HepG2 (cell line): ENCODE data around the gene MLYCD. TPM values are rescaled to one million over a fixed set of nuclear protein-coding genes. Genes with fewer than 3 reads are reported as not detected.

Experiments
- BRF2 ChIP-seq: sonication (generic); formaldehyde crosslinking; IDR thresholded peaks from 2 replicates; pipeline ENCODE4 v1.8.1; 2022; ENCODE audit warnings: mild to moderate bottlenecking, missing genetic modification reagents
- GLMP ChIP-seq: sonication (generic); formaldehyde crosslinking; IDR thresholded peaks from 2 replicates; pipeline ENCODE4 v1.9.0; 2021; ENCODE audit warnings: missing genetic modification reagents, mild to moderate bottlenecking, borderline replicate concordance
- GRHL1 ChIP-seq: sonication (generic); formaldehyde crosslinking; conservative IDR thresholded peaks from 2 replicates; pipeline ENCODE4 v1.8.0; 2022; ENCODE audit warnings: missing genetic modification reagents
- IRF1 ChIP-seq: sonication (generic); formaldehyde crosslinking; IDR thresholded peaks from 2 replicates; pipeline ENCODE4 v1.4.0; 2020; ENCODE audit warnings: low read depth, mild to moderate bottlenecking, missing genetic modification reagents
- KDM6A ChIP-seq: IDR thresholded peaks from 2 replicates; pipeline ENCODE4 v1.6.1; 2016; ENCODE audit warnings: low read depth
- KIAA2018 ChIP-seq: sonication (generic); formaldehyde crosslinking; IDR thresholded peaks from 2 replicates; pipeline ENCODE4 v1.5.0; 2020; ENCODE audit warnings: mild to moderate bottlenecking, missing genetic modification reagents, borderline replicate concordance
- SKI ChIP-seq: fragments of 450-650 bp; IDR thresholded peaks from one replicate; pipeline ENCODE4 v1.6.1; 2018; ENCODE audit warnings: mild to moderate bottlenecking; ENCODE audit not compliant: partially characterized antibody
- ZBTB49 ChIP-seq: sonication (generic); formaldehyde crosslinking; IDR thresholded peaks from 2 replicates; pipeline ENCODE4 v1.4.0; 2020; ENCODE audit warnings: missing genetic modification reagents, borderline replicate concordance
- ZBTB7B ChIP-seq: sonication (generic); formaldehyde crosslinking; IDR thresholded peaks from 2 replicates; pipeline ENCODE4 v1.4.0; 2020; ENCODE audit warnings: missing genetic modification reagents
- ZNF253 ChIP-seq: sonication (generic); formaldehyde crosslinking; IDR thresholded peaks from 2 replicates; pipeline ENCODE4 v1.8.0; 2022; ENCODE audit warnings: mild to moderate bottlenecking, missing genetic modification reagents, borderline replicate concordance
- ZNF746 ChIP-seq: sonication (generic); formaldehyde crosslinking; IDR thresholded peaks from 2 replicates; pipeline ENCODE4 v1.8.0; 2022; ENCODE audit warnings: mild to moderate bottlenecking, missing genetic modification reagents
- ZSCAN30 ChIP-seq: sonication (generic); formaldehyde crosslinking; IDR thresholded peaks from 2 replicates; pipeline ENCODE4 v1.5.0; 2020; ENCODE audit warnings: mild to moderate bottlenecking, missing genetic modification reagents
- polyA plus RNA-seq, 8 experiments: library from polyadenylated mRNA; depleted of rRNA in 3 of 8; stranded (reverse) in 7 of 8; unstranded in 1 of 8; fragments of >200 nt; fragmentation: Illumina TruSeq in 4 of 8; extraction: Trizol in 4 of 8; gene quantifications; 2 replicates each; pipeline versions ENCODE4 v1.2.1 to v1.2.3, GENCODE V29; 2011 to 2016; ENCODE audit warnings: low read depth in 4 of 8, missing spikeins in 1 of 8, mixed read lengths in 1 of 8; ENCODE audit not compliant: insufficient read depth in 1 of 8
- total RNA-seq, 5 experiments: library from RNA; depleted of rRNA; stranded (reverse); fragments of >200 nt; fragmentation: Illumina TruSeq; extraction: Trizol; gene quantifications; 2 replicates each; pipeline ENCODE4 v1.2.3, GENCODE V29; 2016; ENCODE audit warnings: low read depth in 1 of 5

The MLYCD gene
- total and polyA plus RNA-seq, 2 of the 13 experiments (the other 11 are each of a cell fraction or from before 2014, with no cell fraction given): 1.8 to 4.0 TPM

- no peak for TF ChIP-seq ZSCAN30 (CRISPR knock-in tag)
- no peak for TF ChIP-seq KDM6A (CRISPR knock-in tag)
- TF ChIP-seq KIAA2018 (CRISPR knock-in tag): no peak
- 0 out of 2 replicates have a peak, but pooled peaks have one; percentile 40 for TF ChIP-seq ZBTB7B (CRISPR knock-in tag)
- peak; percentile 75 for TF ChIP-seq SKI
- no peak for TF ChIP-seq BRF2 (CRISPR knock-in tag)
- TF ChIP-seq GRHL1 (CRISPR knock-in tag): no peak
- no peak for TF ChIP-seq IRF1 (CRISPR knock-in tag)
- TF ChIP-seq GLMP (CRISPR knock-in tag): no peak
- no peak for TF ChIP-seq ZBTB49 (CRISPR knock-in tag)
- TF ChIP-seq ZNF746 (CRISPR knock-in tag): peak; percentile 33; the same call in 1 of the 2 replicates
- no peak for TF ChIP-seq ZNF253 (CRISPR knock-in tag)
Measured at GRCh38 chr16:83946781-83947566, 48.1 kb downstream of the MLYCD start (continued).
